H1 (cell line): Measurements from ENCODE around the gene GRHL3.

Experiments
- EZH2 ChIP-seq: fragments of 200-600 bp; sonication (generic); IDR thresholded peaks from 2 replicates; pipeline ENCODE4 v1.7.1; 2012; ENCODE audit warnings: low read depth, mild to moderate bottlenecking, moderate library complexity, low read length, inconsistent platforms; ENCODE audit not compliant: severe bottlenecking
- GTF2F1 ChIP-seq: IDR thresholded peaks from 2 replicates; pipeline ENCODE4 v1.6.1; 2012; ENCODE audit warnings: low read depth, low read length, improper control_type of control experiment, borderline replicate concordance
- KDM1A ChIP-seq: fragments of 200-600, 300-600 bp; sonication (generic); IDR thresholded peaks from 2 replicates; pipeline ENCODE4 v1.7.1; 2016; ENCODE audit warnings: mild to moderate bottlenecking, low read length, borderline replicate concordance
- POLR2A ChIP-seq, 2 experiments: IDR thresholded peaks; 1 replicate in 1 of 2; 2 replicates in 1 of 2; pipeline ENCODE4 v1.6.1; 2011; ENCODE audit warnings: low read depth in 2 of 2, low read length in 2 of 2, mild to moderate bottlenecking in 2 of 2; ENCODE audit errors: control extremely low read depth in 1 of 2
- TAF1 ChIP-seq: IDR thresholded peaks from 2 replicates; pipeline ENCODE4 v1.6.1; 2011; ENCODE audit warnings: mild to moderate bottlenecking, low read depth, low read length
- USF2 ChIP-seq: IDR thresholded peaks from 2 replicates; pipeline ENCODE4 v1.6.1; 2011; ENCODE audit warnings: low read length, improper control_type of control experiment
- ZNF274 ChIP-seq: IDR thresholded peaks from 2 replicates; pipeline ENCODE4 v1.7.0; 2012; ENCODE audit warnings: low read length, borderline replicate concordance; ENCODE audit errors: extremely low read depth
- TF ChIP-seq, protein P1 (sequence below), 3 experiments: IDR thresholded peaks; 1 replicate in 2 of 3; 2 replicates in 1 of 3; pipeline versions ENCODE4 v1.5.1 to v1.6.1; 2011; ENCODE audit warnings: low read length in 3 of 3, mild to moderate bottlenecking in 3 of 3, inconsistent platforms in 2 of 3, low read depth in 1 of 3, moderate library complexity in 1 of 3; ENCODE audit not compliant: insufficient read depth in 1 of 3; ENCODE audit errors: control extremely low read depth in 1 of 3

- TF ChIP-seq, protein P1, sequence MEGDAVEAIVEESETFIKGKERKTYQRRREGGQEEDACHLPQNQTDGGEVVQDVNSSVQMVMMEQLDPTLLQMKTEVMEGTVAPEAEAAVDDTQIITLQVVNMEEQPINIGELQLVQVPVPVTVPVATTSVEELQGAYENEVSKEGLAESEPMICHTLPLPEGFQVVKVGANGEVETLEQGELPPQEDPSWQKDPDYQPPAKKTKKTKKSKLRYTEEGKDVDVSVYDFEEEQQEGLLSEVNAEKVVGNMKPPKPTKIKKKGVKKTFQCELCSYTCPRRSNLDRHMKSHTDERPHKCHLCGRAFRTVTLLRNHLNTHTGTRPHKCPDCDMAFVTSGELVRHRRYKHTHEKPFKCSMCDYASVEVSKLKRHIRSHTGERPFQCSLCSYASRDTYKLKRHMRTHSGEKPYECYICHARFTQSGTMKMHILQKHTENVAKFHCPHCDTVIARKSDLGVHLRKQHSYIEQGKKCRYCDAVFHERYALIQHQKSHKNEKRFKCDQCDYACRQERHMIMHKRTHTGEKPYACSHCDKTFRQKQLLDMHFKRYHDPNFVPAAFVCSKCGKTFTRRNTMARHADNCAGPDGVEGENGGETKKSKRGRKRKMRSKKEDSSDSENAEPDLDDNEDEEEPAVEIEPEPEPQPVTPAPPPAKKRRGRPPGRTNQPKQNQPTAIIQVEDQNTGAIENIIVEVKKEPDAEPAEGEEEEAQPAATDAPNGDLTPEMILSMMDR (IDR thresholded peaks at IDR 0.05; ENCODE audit: control extremely low read depth in 1 of 3, insufficient read depth in 1 of 3, low read depth in 1 of 3, low read length in 3 of 3) = no peak
- no peak for TF ChIP-seq KDM1A
- no peak for TF ChIP-seq POLR2A (IDR thresholded peaks at IDR 0.05; ENCODE audit: control extremely low read depth in 1 of 2, low read depth in 2 of 2, low read length in 2 of 2)
- TF ChIP-seq TAF1 = no peak
- no peak for TF ChIP-seq GTF2F1
- TF ChIP-seq EZH2 = no peak
- TF ChIP-seq USF2 = no peak
- TF ChIP-seq ZNF274 = no peak
Measured at GRCh38 chr1:24355466-24355865, 36.3 kb downstream of the GRHL3 start.
